NT2/D1 (cell line): Measurements from ENCODE around the gene TBC1D10B.
A peak's percentile ranks its signal among the peaks of the same experiment; 100 is the strongest.

Experiments used
- DNase-seq: peaks from one replicate; pipeline ENCODE4 v3.0.0-alpha.2; 2011; ENCODE audit warnings: low read depth, low spot score
- H3K27me3 ChIP-seq: 2 replicates; pipeline ENCODE4 v1.6.0; 2011; ENCODE audit warnings: mild to moderate bottlenecking; ENCODE audit not compliant: insufficient read length, insufficient read depth
- H3K36me3 ChIP-seq: 2 replicates; pipeline ENCODE4 v1.6.1; 2011; ENCODE audit warnings: mild to moderate bottlenecking, low read length, mixed read lengths; ENCODE audit not compliant: insufficient read depth, insufficient read length
- H3K4me1 ChIP-seq: 2 replicates; pipeline ENCODE4 v1.5.1; 2011; ENCODE audit not compliant: insufficient read depth, insufficient read length
- H3K4me3 ChIP-seq: 2 replicates; pipeline ENCODE4 v1.5.1; 2011; ENCODE audit warnings: low read depth; ENCODE audit not compliant: insufficient read length
- H3K9ac ChIP-seq: 2 replicates; pipeline ENCODE4 v1.6.0; 2011; ENCODE audit warnings: low read depth; ENCODE audit not compliant: insufficient read length
- H3K9me3 ChIP-seq: 2 replicates; pipeline ENCODE4 v1.5.1; 2011; ENCODE audit warnings: mild to moderate bottlenecking, low read length; ENCODE audit not compliant: insufficient read depth
- SUZ12 ChIP-seq: IDR thresholded peaks from 2 replicates; pipeline ENCODE4 v1.6.1; 2011; ENCODE audit not compliant: insufficient read length, insufficient read depth; ENCODE audit errors: extremely low read depth
- YY1 ChIP-seq: IDR thresholded peaks from 2 replicates; pipeline ENCODE4 v1.6.1; 2011; ENCODE audit not compliant: insufficient read length, insufficient read depth
- ZNF274 ChIP-seq: IDR thresholded peaks from 2 replicates; pipeline ENCODE4 v1.6.1; 2011; ENCODE audit warnings: mild to moderate bottlenecking, low read depth, low read length

Gene TBC1D10B, protein sequence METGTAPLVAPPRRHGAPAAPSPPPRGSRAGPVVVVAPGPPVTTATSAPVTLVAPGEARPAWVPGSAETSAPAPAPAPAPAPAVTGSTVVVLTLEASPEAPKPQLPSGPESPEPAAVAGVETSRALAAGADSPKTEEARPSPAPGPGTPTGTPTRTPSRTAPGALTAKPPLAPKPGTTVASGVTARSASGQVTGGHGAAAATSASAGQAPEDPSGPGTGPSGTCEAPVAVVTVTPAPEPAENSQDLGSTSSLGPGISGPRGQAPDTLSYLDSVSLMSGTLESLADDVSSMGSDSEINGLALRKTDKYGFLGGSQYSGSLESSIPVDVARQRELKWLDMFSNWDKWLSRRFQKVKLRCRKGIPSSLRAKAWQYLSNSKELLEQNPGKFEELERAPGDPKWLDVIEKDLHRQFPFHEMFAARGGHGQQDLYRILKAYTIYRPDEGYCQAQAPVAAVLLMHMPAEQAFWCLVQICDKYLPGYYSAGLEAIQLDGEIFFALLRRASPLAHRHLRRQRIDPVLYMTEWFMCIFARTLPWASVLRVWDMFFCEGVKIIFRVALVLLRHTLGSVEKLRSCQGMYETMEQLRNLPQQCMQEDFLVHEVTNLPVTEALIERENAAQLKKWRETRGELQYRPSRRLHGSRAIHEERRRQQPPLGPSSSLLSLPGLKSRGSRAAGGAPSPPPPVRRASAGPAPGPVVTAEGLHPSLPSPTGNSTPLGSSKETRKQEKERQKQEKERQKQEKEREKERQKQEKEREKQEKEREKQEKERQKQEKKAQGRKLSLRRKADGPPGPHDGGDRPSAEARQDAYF

DNA sequence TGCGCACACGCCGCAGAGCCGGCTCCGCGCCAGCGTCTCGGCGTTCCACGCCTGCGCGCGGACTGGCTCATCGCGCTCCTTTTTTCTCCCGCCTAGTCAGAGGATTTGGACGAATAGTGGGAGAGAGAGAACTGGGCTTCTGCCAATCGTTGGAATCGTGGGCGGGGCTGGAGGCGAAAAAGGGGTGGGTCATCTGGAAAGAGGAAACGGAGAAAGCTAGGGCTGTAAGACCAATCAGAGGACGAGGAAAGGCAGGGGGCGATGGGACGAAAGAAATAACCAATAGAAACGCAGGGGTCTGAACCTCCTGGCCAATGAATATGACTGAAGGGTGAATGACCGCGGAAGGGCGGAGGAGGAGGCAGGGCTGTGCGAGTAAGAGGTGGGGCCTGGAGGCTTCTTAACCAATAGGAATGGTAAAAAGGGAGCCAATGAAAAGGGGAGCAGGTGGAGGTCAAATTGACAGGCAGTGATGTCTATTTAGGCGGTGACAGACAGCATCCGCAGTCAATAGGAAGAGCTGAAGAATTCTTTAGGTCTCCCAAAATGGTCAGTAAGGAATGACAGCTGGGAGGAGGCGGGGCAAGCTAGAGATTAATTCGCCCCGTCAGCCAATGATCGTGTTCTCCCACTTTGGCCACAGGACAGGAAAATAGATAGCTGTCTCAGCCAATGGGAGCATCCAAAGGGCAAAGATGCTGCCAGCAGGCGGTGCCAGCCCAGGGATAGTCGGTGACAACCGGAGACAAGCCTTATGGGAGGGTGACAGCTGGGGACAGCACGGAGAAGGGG is at the start of gene TBC1D10B:
Gene TBC1D10B, minus strand, starts transcription at position 39 of the 792 bp plus-strand sequence. CDS start 311 bp downstream, outside the sequence.
- Histone ChIP-seq H3K4me1 (peaks cover 21% of the 10 kb centered on the region), H3K27me3 (no peaks in the 10 kb centered on the region), H3K4me3 (peak within 1 kb of the TSS; percentile 68), H3K9ac (peak within 1 kb of the TSS; percentile 91), H3K9me3 (no peaks in the 10 kb centered on the region), H3K36me3 (peaks cover 16% of the 10 kb centered on the region)
- peak; percentile 99 for DNase-seq
- no peak for TF ChIP-seq SUZ12
- no peak for TF ChIP-seq YY1
- TF ChIP-seq ZNF274, result no peak

DNA sequence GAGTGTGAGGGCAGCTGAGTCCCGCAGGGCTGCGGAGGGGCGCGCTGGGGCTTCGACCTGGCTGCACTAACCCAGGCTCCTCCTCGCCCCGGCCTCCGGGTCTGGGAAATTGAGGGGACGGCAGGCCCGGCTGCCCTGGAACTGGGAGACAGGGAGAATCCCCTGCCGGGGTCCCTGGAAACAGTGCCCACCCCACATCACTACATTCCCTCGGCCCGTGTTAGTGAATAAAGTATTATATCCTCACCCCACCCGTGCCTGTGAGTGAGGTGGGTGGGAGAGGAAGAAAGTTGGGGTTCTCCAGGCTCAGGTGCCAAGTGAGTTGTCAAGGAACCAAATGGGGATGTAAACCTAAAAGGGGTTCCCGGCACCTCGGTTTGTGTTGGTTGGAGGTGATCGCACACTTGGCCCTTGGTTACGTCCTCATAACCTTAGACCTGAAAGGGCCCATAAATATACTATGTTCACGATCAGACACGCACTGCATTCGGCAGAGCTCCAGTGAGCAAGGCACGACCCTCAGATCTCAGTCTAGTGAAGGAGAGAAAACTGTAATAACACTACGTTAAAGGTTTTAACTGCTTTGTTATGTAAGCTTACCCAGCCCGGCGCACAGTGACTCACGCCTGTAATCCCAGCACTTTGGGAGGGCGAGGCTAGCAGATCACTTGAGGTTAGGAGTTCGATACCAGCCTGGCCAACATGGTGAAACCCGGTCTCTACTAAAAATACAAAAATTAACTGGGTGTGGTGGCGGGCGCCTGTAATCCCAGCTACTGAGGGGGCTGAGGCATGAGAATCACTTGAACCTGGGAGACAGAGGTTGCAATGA is 48.3 kb upstream of the TBC1D10B start:
- H3K9ac ChIP-seq, result peak overlapping the region; percentile 92
- H3K27me3 ChIP-seq, result no peaks in the 10 kb centered on the region
- peak overlapping the region; percentile 60 for H3K4me3 ChIP-seq
- no peak for TF ChIP-seq ZNF274
- no peak for TF ChIP-seq YY1
- no peak for TF ChIP-seq SUZ12
- H3K36me3 ChIP-seq, result peaks cover 45% of the 10 kb centered on the region
- DNase-seq, result no peak
- H3K4me1 ChIP-seq, result peaks cover 2% of the 10 kb centered on the region
- H3K9me3 ChIP-seq, result no peaks in the 10 kb centered on the region

DNA sequence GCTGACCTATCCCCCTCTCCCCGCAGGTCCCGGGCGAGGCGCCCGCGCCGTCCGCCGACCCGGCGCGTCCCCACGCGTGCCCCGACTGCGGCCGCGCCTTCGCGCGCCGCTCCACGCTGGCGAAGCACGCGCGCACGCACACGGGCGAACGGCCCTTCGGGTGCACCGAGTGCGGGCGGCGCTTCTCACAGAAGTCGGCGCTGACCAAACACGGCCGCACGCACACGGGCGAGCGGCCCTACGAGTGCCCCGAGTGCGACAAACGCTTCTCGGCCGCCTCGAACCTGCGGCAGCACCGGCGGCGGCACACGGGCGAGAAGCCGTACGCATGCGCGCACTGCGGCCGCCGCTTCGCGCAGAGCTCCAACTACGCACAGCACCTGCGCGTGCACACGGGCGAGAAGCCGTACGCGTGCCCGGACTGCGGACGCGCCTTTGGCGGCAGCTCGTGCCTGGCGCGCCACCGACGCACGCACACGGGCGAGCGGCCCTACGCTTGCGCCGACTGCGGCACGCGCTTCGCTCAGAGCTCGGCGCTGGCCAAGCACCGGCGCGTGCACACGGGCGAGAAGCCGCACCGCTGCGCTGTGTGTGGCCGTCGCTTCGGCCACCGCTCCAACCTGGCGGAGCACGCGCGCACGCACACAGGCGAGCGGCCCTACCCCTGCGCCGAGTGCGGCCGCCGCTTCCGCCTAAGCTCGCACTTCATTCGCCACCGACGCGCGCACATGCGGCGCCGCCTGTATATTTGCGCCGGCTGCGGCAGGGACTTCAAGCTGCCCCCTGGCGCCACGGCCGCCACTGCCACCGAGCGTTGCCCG is 47.4 kb upstream of the TBC1D10B start:
- H3K4me1 ChIP-seq, result peaks cover 2% of the 10 kb centered on the region
- peak overlapping the region; percentile 60 for H3K4me3 ChIP-seq
- peaks cover 48% of the 10 kb centered on the region for H3K36me3 ChIP-seq
- peak overlapping the region; percentile 92 for H3K9ac ChIP-seq
- DNase-seq, result peak; percentile 94
- TF ChIP-seq SUZ12 (no peak), YY1 (no peak), ZNF274 (no peak)
- H3K9me3 ChIP-seq, result no peaks in the 10 kb centered on the region
- H3K27me3 ChIP-seq, result no peaks in the 10 kb centered on the region

DNA sequence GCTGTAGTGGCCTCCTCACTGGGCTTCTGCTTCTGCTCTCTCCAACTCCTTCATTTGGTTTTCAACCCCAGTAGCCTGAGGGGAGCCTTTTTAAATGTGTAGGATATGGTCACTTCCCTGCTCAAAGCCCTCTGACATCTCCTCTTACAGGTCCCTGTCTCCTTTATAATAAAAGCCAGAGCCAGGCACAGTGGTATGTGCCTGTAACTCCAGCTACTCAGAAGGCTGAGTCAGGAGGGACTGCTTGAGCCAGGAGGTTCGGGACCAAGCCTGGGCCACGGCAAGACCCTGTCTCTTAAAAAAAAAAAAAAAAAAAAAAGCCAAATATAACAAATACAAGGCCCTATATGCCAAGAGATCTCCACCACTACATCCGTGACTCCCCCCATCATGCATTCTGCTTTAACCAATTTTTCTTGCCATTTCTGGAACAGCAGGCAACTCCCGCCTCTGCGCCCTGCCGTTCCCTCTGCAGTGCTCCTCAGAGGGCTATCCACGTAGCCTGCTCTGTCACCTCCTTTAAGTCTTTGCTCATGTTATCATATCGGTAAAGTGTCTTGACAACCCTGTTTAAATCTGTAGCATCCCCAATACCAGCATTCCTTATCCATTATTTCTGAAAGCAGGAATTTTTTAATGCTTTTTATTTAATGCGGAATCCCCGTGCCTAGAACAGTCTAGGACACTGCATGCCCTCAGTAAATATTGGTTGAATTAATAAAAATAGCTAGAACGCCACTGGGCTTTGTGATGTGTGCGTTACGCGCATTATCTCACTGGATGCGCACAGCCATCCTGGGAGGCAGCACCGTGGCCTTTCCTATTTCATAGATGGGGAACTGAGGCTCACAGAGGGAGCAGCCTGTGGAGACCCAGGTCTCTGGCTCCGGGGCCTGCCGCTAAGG is 46.6 kb upstream of the TBC1D10B start:
- Histone ChIP-seq H3K27me3 (no peaks in the 10 kb centered on the region), H3K4me3 (peak overlapping the region; percentile 60), H3K9me3 (no peaks in the 10 kb centered on the region), H3K9ac (peak overlapping the region; percentile 92), H3K36me3 (peaks cover 49% of the 10 kb centered on the region), H3K4me1 (peaks cover 2% of the 10 kb centered on the region)
- no peak for DNase-seq
- TF ChIP-seq YY1 (no peak), SUZ12 (no peak), ZNF274 (no peak)

DNA sequence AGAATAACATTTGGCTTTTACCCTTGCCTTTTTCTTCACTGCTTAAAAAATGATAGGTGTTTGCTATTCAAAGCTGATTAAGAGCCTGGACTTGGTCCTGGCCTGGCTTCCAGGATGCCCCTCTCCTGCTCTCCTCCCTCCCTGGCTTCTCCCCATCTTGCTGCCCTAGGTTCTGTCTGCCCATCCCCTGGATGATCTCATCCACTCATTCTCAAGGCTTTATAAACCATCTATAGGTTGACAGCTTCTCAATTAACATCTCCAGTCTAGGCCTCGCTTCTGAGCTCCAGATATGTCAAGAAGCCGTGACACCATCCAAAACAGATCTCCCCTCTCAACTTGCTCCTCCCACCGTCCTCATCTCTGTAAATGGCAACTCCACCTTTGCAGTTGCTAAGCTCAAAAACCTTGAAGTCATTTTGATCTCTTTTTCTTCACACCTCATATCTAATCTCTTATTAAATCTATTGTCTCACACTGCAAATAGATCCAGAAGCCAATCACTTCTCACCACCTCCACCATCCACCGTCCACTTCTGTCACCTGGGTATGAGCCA is 45.8 kb upstream of the TBC1D10B start:
- TF ChIP-seq SUZ12 (no peak), ZNF274 (no peak), YY1 (no peak)
- Histone ChIP-seq H3K9ac (no peak overlapping the region), H3K4me3 (no peak overlapping the region), H3K4me1 (peaks cover 2% of the 10 kb centered on the region), H3K9me3 (no peaks in the 10 kb centered on the region), H3K36me3 (peaks cover 51% of the 10 kb centered on the region), H3K27me3 (no peaks in the 10 kb centered on the region)
- no peak for DNase-seq
